ENCODE measurements around the gene COQ8A.

The COQ8A gene

DNA sequence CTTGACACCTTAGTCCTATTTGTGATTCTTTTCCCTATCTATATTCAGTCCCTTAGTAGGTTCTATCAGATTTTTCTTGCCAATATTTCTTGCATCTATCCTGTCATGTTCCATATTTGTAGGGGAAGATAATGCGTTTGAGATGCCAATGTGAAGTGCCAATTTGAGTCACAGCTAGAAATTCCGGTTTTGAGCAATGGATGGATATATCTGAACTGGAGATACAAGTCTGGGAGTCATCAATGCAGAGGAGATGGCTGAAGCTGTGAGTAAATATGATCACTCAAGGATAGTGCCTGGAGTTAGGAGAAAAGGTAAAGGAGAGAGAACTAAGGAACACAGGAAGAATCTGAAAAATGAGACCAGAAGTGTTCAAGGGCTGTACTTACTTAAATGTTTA, 93.8 kb downstream of the COQ8A start:
- no peak for DNase-seq

DNA sequence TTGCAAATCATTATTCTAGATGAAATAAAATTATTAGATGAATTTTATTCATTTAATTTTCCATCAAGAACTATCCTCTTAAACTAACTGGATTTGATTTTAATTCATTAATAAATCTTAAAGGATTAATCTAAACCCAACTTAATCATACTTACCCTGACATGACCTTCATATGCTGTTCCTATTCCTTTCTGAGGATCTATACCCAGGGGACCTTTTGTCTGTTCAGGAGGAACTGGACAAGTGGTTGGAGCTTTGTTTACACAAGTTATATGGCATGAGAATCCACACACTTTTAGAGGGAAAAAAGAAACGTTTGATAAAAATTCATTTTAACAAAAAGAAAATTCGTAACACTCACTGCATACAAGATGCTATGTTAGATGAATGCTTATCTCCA, 95.2 kb downstream of the COQ8A start:
- no peak for DNase-seq

- DNase-seq = no peak
These were observed 97.0 kb downstream of the COQ8A start for GRCh38 chr1:227037121-227037520.

All from CD4-positive, alpha-beta T cell treated with Interleukin-17A for 1 hour (primary cell).